ENCODE data around the gene ANP32A.

DNA sequence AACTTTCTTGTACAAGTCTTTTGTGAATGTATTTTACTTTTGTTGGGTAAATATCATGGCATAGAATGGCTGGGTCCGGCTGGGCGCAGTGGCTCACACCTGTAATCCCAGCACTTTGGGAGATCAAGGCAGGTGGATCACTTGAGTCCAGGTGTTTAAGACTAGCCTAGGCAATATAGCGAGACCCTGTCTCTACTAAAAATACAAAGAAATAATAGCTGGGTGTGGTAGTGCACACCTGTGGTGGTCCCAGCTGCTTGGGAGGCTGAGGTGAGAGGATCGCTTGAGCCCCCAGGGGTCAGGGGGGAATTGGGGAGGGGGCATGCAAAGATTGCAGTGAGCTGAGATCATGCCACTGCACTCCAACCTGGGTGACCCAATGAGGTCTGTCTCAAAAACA, 52.9 kb downstream of the ANP32A start:
- TF ChIP-seq POLR2AphosphoS5 (IDR thresholded peaks at IDR 0.05; ENCODE audit: low read depth, low read length) (no peak), REST (IDR thresholded peaks at IDR 0.05; ENCODE audit: insufficient read depth in 1 of 2, low read depth in 2 of 2, low read length in 2 of 2) (no peak), TAF1 (IDR thresholded peaks at IDR 0.05; ENCODE audit: borderline replicate concordance, insufficient read depth, low read length) (no peak), SIN3A (IDR thresholded peaks at IDR 0.05; ENCODE audit: borderline replicate concordance, insufficient read depth, low read length) (no peak)
